SU-DHL-6 (cell line): ENCODE data around the gene RAC2.

Experiments used
- CTCF ChIP-seq: fragments of 200-600 bp; sonication (generic); IDR thresholded peaks from one replicate; pipeline ENCODE4 v1.5.1; 2017; ENCODE audit warnings: antibody characterized with exemption, mild to moderate bottlenecking, low read length, moderate library complexity; ENCODE audit not compliant: insufficient read depth, poor library complexity, severe bottlenecking
- EZH2phosphoT487 ChIP-seq: fragments of 200-600 bp; sonication (generic), shearing (Covaris generic); conservative IDR thresholded peaks from 2 replicates; pipeline ENCODE4 v1.6.1; 2018; ENCODE audit warnings: mild to moderate bottlenecking, antibody characterized with exemption, low read length, moderate library complexity, mixed read lengths

DNA sequence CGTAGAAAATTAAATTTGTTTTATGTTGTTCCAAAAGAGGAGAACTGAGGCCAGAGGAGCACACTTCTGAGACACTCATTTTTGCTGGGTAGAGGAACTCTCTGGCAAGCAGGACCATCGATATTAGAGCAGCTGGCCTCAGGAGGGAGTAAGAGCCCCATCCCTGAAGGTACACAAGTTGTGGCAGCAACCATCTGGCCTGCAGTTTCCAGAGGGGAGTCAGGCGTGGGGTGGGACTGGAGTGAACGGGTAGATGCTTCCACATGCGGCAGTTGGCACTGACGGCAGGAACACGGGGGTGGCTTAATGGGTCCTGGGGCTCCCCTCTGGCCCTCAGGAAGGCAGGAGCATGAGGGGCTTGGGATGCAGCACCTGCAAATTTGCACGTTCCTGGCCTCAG, 18.6 kb downstream of the RAC2 start:
- TF ChIP-seq CTCF (no peak), EZH2phosphoT487 (no peak)
